HG03565 (cell line): ENCODE data around the gene NDUFB7.
"Not testable (repeated sequence)": the region's sequence is repeated elsewhere in the genome, so short reads cannot be mapped to it uniquely, and the experiment has no call there.

Experiments
- ATAC-seq: cut with Tn5 transposase; IDR thresholded peaks from one replicate; pipeline ENCODE4 v1.9.1; 2021; ENCODE audit warnings: mild to moderate bottlenecking, moderate library complexity; ENCODE audit not compliant: unreplicated experiment

Gene NDUFB7

DNA sequence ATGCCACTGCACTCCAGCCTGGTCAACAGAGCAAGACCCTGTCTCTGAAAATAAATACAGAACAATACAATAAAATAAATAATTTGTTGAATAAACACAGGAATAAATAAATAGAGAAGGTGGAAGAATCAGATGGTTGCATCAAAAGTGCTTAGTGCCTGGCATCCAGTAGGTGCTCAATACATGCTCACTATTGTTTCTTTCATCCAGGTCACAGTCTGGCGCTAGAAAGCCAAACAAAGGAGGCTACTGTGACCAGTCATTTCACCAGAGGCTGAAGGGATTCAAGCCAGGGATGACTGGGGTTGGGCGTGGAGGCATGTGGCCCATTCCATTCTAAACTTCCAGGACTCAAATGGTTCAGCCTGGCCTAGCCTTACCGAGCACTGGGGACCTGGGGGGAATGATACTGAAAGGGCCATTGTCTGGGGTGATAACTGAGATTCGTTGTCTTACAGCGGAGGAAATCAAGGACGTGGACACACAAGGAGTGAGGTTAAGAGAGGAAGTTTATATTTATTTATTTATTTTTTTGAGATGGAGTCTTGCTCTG, 3.6 kb upstream of the NDUFB7 start:
- no peak for ATAC-seq

DNA sequence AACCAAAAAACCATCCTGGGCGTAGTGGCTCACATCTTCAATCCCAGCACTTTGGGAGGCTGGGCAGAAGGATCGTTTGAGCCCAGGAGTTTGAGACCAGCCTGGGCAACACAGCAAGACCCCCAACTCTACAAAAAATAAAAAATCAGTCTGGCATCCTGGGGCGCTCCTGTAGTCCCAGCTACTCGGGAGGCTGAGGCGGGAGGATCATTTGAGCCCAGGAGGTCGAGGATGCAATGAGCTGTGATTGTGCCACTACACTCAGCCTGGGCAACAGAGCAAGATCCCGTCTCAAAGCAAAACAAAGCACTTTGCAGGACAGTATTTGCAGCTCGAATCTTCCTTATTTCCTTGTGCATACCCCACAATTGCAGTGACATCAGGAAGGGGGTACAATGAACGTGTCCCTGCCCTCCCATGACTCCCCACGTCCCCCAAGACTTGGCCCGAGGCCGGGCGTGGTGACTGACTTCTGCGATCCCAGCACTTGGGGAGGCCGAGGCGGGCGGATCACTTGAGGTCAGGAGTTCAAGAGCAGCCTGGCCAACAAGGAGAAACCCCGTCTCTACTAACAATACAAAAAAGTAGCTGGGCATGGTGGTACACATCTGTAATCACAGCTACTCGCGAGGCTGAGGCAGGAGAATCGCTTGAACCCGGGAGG, 870 bp downstream of the NDUFB7 start:
- no peak for ATAC-seq

DNA sequence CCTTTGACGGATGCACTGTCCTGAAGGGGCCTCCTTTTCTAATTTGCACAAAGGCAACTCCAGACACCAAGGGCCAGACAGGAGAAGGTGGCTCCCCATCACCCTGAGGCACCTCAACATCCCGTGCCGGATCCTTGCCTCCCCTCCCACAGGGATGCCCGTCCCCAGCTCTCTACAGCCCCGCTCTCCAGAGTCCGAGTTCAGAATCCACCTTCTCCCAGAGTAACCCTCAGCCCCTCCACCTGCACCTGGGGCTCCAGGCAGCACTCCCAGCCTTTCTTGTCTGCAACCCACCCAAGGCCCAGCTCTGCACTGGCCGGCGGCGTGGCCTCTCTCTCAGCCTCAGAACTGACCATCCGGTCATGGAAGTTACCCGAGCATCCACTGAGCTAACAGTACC, 4.8 kb downstream of the NDUFB7 start:
- ATAC-seq = no peak

DNA sequence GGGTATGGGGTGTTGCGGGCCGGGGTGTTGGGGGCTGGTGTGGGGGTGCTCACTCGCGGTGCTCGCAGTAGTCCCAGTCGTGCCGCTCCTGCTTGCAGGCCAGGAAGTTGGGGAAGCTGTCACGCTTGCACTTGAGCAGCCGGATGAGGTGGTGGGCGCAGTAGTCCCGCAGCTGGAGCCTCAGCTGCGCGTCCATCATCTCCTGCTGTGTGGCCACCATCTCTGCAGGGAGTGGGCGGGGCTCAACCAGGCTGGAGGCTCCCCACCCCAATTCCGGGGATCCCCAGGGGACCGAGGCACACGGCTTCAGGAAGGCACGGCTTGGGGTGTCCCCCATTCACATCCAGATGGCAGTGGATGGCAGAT, 5.2 kb downstream of the NDUFB7 start:
- ATAC-seq = no peak

DNA sequence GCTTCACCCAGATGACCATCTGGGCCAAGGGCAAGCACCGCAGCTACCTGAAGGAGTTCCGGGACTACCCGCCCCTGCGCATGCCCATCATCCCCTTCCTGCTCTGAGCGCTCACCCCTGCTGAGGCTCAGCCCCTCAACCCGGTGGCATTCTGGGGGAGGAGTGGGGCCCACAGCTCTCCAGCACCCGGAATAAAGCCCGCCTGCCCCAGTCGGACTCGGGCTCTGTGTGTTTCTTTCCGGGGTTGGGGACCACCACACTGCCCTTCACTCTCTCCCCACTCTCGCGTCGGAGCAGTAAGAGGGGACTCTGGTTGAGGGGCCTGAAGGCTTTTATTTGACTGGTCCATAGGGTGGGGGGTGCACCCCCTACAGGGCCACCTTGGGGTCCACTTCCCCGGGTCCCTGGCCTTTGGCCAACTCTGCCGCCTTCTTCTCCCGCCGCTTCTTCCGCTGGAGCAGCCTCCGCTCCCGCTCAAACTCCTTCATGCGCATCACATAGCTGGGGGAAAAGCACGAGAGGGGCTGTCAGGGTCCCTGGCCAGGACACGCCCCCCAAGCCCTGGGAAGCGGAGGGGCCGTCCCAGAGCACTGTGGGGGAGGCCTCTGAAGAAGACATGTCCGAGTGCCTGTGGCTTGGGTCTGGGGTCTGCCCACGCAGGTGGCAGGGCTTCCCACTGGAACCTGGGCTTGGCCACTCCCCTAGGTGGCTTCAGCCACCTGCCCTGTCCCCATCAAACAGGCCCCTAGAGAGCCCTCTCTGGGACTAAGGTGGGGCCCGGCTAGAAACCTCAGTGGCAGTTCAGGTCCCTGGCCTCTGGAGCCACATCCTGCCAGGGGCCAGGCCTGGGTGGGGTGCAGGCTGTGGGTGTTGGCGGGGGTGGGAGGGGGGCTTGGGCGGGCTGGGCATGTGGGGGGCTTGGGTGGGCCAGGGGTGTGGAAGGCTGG, 5.8 kb downstream of the NDUFB7 start:
- no peak for ATAC-seq

DNA sequence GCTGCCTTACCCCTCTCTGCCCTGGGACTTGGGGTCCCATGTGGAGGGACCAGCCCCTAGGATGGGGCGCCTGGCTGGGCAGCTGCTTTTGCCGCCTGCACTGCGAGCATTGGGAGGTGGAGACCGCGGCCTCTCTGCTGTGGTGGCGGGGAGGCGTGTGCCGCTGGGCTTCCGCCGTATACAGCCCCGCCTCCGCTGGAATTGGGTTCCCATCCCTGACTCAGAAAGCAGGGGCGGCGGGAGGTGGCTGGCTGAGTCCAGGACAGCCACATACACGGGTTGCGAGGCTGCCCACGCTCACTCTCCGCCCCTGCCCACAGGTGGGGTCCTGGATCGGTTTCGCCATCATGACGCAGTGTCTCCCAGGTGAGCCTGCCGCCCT, 6.6 kb downstream of the NDUFB7 start:
- ATAC-seq = no peak

DNA sequence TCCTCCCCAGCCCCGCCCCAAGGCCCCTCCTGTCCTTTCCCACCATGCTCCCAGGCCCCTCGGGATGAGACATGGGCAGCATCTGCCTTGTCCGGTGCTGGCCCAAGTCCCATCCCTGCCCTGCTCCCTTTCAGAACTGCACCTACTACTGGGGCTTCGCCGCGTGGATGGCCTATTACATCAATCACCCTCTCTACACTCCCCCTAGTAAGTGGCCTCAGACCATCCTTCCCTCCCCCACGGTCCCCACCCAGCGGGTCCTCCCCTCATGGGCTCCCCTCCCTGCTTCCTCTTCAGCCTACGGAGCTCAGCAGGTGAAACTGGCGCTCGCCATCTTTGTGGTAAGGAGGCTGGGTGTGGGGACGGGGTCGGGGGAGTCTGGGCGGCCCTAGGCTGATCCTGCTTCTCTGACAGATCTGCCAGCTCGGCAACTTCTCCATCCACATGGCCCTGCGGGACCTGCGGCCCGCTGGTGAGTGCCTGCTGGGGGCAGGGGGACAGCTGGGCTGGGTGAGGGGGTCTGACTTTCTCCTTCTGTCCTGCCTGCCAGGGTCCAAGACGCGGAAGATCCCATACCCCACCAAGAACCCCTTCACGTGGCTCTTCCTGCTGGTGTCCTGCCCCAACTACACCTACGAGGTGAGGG, 7.1 kb downstream of the NDUFB7 start:
- ATAC-seq = not testable (repeated sequence)

DNA sequence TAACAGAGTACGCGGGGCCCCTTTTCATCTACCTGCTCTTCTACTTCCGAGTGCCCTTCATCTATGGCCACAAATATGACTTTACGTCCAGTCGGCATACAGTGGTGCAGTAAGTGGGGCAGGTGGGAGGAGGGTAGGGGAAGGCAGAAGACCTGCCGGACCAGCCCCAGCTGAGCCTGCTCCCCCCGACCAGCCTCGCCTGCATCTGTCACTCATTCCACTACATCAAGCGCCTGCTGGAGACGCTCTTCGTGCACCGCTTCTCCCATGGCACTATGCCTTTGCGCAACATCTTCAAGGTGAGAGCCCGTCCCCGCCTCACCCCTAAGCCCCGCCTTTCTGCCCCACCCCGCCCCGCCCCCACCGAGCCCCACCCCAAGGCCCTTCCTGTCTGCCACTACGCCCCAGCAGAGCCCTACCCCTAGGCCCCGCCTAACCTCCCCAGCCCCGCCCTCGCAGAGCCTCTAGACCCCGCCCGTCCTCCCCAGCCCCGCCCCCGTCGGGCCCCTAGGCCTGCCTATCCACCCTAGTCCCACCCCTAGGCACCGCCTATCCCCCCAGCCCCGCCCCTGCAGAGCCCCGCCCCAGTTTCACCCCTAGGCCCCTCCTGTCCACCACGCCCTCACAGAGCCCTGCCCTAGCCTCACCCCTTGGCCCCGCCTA, 7.7 kb downstream of the NDUFB7 start:
- ATAC-seq = no peak

DNA sequence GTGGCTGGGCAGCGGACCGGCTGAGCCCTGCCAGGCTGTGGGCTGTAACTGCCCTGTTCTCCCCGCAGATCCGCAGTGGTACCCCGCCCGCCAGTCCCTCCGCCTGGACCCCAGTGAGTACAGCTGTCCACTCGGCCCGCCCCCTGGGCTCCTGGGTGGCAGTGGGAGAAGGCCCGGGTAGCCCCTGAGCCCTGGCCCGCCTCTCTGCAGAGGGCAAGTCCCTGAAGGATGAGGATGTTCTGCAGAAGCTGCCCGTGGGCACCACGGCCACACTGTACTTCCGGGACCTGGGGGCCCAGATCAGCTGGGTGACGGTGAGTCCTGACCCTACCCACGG, 8.3 kb downstream of the NDUFB7 start:
- ATAC-seq = no peak

DNA sequence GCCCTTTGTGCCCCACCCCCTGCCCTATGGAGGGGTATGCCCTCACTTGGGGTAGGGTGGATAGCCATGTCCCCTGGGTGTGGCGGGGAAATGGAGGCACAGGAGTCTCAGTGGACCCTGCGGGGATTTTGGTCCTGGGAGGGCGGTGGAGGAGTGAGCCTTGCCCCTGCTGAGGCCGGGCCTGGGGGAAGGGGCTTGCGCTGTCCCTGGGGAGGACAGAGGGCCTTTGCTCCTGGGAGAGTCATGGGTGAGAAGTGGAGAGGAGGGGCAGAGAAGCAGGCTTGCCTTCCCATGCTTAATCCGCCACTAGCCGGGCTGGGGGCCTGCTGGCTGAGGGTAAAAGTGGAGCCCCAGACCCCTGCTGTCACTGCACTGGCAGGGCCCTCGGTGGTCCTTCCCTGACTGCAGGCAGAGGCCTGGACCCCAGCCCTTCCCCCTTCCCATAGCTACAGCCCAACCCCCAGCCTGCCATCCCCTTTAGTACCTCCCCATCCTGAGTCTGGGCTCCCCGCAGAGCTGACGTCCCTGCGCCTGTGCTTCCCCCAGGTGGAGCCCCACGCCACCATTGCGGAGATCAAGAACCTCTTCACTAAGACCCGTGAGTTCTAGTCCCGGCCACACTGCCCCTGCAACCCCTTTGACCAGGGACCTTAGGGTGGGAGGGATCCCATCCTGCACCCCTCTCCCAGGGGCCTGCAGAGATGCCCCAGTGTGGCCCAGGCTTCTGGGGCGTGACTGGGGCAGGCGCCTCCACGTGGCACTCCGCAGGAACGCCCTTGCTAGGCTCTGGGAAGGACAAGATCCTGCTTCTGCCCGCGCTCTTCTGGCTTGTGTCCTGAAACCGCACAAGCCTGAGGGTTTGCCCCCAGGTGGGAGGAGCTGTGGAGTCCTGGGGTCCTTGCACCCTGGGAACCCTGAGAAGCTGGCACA, 8.9 kb downstream of the NDUFB7 start:
- ATAC-seq = no peak

DNA sequence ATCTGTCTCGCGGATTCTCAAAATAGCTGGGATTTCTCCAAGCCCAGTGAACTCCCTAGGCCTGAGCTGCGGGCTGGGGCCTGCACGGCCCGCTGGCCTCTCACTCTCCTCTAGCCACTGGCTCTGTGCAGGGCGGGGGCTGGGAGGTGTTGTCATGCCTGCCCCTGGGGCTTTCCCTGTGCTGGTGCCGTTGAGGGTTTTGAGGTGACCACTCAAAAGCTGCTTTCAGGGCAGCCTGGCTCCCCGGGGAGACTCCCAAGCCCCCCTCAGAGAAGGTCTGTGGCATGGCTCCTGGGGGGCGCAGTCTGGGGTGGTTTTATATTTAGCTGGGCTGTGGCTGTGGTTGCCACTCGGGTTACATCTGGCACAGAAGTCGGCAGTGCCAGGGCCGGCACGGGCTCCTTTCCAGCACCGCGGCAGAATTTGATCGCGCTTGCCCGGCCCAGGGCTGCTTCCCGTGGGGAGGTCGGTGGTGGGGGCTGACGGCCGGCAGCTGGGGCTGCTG, 10.0 kb downstream of the NDUFB7 start:
- ATAC-seq = no peak

DNA sequence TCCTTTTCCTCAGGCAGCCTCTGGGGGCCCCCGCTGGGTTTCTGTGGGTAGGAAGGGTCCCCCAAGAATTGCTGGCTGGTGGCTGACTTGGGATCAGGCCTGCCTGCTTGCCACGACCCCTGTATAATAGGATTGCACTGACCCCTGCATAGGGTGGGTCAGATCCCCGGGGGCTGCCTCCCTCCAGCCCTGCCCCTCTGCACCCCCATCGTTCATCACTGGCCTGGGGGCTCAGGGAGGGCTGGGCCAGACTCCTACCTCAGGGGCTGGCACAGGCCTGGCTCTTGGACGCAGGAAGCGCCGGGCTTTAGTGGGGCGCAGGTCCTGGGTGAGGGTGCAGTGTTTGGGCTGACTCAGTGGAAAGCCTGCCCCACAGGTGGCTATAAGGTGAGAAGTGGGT, 10.6 kb downstream of the NDUFB7 start:
- no peak for ATAC-seq

DNA sequence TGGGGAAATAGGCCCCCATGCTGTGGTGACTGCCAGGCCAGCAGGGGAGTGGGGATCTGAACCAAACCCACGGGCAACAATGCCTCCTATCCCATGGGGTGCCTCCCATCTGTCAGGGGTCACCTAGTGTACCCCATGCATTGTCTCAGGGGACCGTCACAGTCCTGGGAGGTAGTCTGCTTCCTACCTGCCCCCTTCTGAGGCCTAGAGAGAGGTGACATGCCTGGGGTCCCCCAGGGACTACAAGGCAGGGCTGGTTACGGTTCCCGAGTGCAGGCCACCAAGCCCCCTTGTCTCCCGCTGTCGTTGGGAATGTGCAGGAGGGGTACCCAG, 11.1 kb downstream of the NDUFB7 start:
- no peak for ATAC-seq

DNA sequence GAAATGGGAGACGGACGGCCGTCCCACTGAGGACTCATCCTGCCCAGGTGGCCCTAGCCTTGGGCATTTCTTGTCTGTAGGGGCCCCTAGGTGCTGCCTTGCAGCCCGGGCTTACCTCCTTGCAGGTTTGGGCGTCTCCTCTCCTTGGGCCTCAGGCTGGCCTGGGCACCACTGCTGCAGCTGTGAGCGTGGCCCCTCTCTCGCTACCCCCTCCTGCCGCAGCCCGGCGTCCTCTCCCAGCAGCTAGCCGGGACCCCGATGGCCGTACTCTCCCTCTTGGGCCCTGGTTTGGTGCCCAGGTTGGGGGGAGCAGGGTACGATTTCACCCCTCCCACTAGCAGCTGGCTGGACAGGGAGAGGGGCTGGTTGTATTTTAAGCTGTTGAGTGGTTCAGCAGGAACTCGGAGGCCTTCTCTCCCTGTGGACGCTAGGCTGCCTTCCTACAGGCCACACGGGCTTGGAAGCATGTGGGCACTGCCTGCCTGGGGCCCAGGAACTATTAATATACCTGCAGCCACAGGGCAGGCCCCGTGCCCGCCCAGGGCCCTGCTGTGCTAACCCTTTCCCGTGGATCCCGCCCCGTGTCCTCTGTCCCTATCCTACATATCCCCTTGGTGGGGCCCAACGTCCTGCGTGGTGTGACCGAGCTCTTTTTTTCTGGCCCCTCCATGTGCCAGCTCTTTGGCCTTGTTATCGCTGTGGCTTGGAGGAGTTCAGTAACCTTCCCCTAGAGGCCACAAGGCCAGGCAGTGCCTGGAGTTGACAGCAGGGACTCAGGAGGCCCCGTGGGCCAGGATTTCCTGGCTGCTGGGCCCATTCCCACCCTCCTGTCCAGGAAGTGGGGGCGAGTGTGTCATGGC, 11.7 kb downstream of the NDUFB7 start:
- ATAC-seq = no peak

DNA sequence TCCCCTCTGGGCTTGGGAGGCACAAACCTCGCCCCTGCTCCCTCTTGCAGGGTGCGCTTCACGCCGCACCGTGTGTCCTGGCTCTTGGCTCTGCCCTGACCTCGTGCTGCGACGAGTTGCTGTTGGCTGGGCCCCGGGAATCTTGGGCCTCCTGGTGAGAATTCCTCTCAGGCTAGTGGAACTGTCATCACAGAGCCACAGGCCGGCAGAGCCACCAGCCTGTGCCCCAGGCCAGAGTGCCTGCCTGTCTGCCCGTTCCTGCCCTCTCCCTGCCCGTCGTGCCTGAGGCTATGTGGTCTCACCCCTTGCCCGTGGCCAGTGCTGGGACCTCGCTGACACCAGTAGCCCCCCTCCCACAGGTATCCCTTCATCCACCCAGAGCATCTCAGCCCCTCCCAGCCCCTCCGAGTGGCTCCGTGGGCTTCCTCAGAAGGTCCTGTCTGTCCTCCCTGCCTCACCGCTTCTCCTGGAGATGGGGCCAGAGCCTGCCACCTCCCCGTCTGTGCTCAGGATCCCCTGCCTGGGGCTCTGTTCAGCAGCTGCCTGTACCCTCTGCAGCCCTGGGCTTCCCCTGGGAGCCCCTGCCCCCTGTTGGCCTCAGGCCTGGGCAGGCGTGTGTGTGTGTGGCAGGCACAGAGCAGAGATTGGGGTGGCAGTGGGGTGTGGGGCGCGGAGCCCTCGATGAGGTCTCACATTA, 13.3 kb downstream of the NDUFB7 start:
- ATAC-seq = no peak

DNA sequence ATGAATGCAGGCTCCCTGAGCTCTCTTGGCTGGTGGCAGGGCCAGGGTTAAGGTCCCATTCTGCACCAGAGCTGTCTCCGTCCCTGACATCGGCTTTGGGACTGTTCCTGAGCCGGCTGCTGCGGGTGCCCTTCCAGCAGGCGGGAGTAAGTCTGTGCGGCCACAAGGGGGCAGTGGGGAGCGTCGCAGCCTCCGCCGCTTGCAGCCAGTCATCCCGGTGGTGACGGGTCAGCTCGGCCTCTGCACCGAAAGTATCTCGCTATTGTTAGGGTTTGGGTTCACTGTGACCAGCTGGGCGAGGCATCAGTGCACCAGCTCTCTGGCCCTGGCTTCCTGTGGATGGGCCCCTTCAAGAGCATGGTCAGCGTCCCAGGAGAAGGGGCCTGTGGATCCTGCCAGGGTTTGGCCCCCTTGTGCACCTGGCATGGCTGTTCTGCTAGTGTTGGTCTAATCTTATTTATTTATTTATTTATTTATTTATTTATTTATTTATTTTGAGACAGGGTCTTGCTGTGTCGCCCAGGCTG, 15.1 kb downstream of the NDUFB7 start:
- peak; percentile 45 for ATAC-seq

DNA sequence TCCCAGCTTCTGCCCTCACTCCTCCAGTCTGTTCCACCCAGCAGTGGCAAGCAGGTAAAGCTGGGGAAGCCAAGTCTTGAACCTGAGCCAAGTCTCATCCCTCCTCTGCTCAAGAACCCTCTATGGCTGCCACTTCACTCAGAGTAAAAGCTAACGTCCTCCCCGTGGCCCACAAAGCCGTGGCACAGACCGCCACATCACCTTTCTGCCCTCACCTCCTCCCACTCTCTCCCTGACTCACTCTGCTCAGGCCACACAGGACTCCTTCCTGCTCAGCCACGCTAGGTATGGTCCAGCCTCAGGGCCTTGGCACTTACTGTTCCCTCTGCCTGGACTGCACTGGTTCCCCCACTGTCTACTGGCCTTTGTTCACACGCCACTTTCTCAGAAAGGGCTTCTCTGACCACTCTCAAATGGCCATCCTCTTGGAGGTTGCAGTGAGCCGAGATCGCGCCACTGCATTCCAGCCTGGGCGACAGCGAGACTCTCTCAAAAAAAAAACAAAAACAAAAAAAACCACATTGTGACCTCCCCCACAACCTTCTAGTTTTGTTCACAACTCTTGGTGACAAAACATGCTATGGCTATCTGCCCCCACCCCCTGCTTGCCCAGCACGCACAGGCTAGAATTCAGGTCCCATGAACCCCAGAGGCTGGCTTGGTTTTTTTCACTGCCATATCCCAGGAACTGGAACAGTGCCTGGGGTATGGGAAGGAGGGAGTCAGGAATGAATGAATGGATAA, 15.8 kb downstream of the NDUFB7 start:
- peak; percentile 6 for ATAC-seq

DNA sequence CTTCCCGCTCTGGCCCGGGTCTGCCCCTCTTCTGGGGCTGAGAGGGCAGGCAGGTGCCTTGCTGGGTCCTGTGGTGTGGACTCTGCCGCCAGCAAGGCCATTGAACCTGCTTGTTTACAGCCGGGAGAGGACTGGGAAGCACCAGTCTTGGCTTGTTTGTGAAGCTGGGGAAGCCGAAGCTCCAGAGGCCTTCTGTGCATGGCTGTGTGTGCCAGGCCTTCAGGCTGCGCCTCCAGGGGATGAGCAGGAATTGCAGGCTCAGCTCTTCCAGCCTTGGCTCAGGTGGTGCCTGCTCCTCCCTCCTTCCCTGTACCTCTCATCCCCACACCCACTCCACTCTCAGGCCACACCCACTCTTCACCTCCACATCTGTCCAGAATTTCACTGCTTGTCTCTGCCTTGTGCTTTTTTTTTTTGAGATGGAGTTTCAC, 17.5 kb downstream of the NDUFB7 start:
- ATAC-seq = no peak
